Endothelial cell of umbilical vein (primary cell): ENCODE data around the gene APEH. TPM values are rescaled to one million over a fixed set of nuclear protein-coding genes. Genes with fewer than 3 reads are reported as not detected.

Source experiments
- BruUV-seq: library from RNA; stranded (reverse); fragments of 400-500 nt; replicated peaks from 2 replicates; lab custom pipeline; 2021; lab: Mats Ljungman, UMichigan
- CTCF ChIA-PET: fragments of 300-600, 350-600 bp; sonication (Branson Sonifier 250); formaldehyde crosslinking; loops from one replicate; lab custom pipeline; 2021; ENCODE audit warnings: antibody characterized with exemption, inconsistent platforms; lab: Charles Lee
- POLR2A ChIA-PET: fragments of 300-600, 350-600 bp; sonication (Branson Sonifier 250); formaldehyde crosslinking; loops from one replicate; lab custom pipeline; 2021; ENCODE audit warnings: antibody characterized with exemption, inconsistent platforms; lab: Charles Lee
- DNase-seq: peaks from one replicate; pipeline ENCODE4 v3.0.0-alpha.2; 2011; ENCODE audit warnings: low read depth, low spot score
- FAIRE-seq: peaks from 2 replicates; lab custom pipeline; 2011; peaks lifted over from hg19 to GRCh38; lab: Jason Lieb, UNC
- H2AFZ ChIP-seq: 2 replicates; pipeline ENCODE4 v1.6.0; 2012; ENCODE audit warnings: low read depth, low read length, control low read depth, inconsistent platforms
- H3K27ac ChIP-seq: 2 replicates; pipeline ENCODE4 v1.5.1; 2011; ENCODE audit warnings: low read depth, mild to moderate bottlenecking, control low read depth, low read length, moderate library complexity; ENCODE audit not compliant: insufficient read depth
- H3K27me3 ChIP-seq, 2 experiments: 2 replicates each; pipeline versions ENCODE4 v1.6.0 to v1.6.1; 2011; ENCODE audit warnings: low read length in 2 of 2, mixed read lengths in 1 of 2; ENCODE audit not compliant: control insufficient read depth in 2 of 2, insufficient read depth in 2 of 2
- H3K36me3 ChIP-seq, 2 experiments: 2 replicates in 1 of 2; 3 replicates in 1 of 2; pipeline ENCODE4 v1.5.1; 2011; ENCODE audit warnings: low read length in 2 of 2, mild to moderate bottlenecking in 1 of 2, moderate library complexity in 1 of 2; ENCODE audit not compliant: control insufficient read depth in 2 of 2, insufficient read depth in 2 of 2; ENCODE audit errors: extremely low read depth in 1 of 2
- H3K4me1 ChIP-seq: 3 replicates; pipeline ENCODE4 v1.5.1; 2011; ENCODE audit warnings: mild to moderate bottlenecking, low read length; ENCODE audit not compliant: control insufficient read depth, insufficient read depth; ENCODE audit errors: extremely low read depth
- H3K4me2 ChIP-seq: 2 replicates; pipeline ENCODE4 v1.6.1; 2011; ENCODE audit warnings: low read length, control low read depth, mixed read lengths; ENCODE audit not compliant: insufficient read depth
- H3K4me3 ChIP-seq, 3 experiments: fragments of 200-600 bp in 1 of 3; sonication (generic), shearing (Covaris generic) in 1 of 3; replicated peaks in 1 of 3; 2 replicates each; pipeline ENCODE4 v1.5.1; 2011 to 2016; ENCODE audit warnings: control low read depth in 3 of 3, low read length in 3 of 3, mild to moderate bottlenecking in 2 of 3, inconsistent platforms in 1 of 3, low read depth in 1 of 3, moderate library complexity in 1 of 3; ENCODE audit not compliant: insufficient read depth in 1 of 3
- H3K79me2 ChIP-seq: 2 replicates; pipeline ENCODE4 v1.6.0; 2012; ENCODE audit warnings: low read length, inconsistent platforms; ENCODE audit not compliant: control insufficient read depth, insufficient read depth
- H3K9ac ChIP-seq: replicated peaks from 2 replicates; pipeline ENCODE3; 2011; ENCODE audit warnings: low read length, control low read depth; ENCODE audit not compliant: insufficient read depth; ENCODE audit errors: extremely low read depth
- H3K9me1 ChIP-seq: replicated peaks from 3 replicates; pipeline ENCODE4 v1.6.0; 2011; ENCODE audit warnings: mild to moderate bottlenecking, low read length; ENCODE audit not compliant: control insufficient read depth, insufficient read depth; ENCODE audit errors: extremely low read depth
- H3K9me3 ChIP-seq: replicated peaks from 2 replicates; pipeline ENCODE4 v1.5.1; 2012; ENCODE audit warnings: low read length, inconsistent platforms; ENCODE audit not compliant: control insufficient read depth, insufficient read depth
- H4K20me1 ChIP-seq: replicated peaks from 2 replicates; pipeline ENCODE3; 2011; ENCODE audit warnings: mild to moderate bottlenecking, low read length; ENCODE audit not compliant: control insufficient read depth, insufficient read depth; ENCODE audit errors: extremely low read depth
- EZH2 ChIP-seq: IDR thresholded peaks from 2 replicates; pipeline ENCODE4 v1.6.1; 2012; ENCODE audit warnings: borderline replicate concordance, low read depth, mild to moderate bottlenecking, moderate library complexity, low read length, inconsistent platforms; ENCODE audit not compliant: severe bottlenecking
- FOS ChIP-seq: IDR thresholded peaks from 2 replicates; pipeline ENCODE4 v1.6.1; 2011; ENCODE audit warnings: mild to moderate bottlenecking, low read length, moderate library complexity, borderline replicate concordance; ENCODE audit not compliant: insufficient read depth
- GATA2 ChIP-seq: IDR thresholded peaks from 2 replicates; pipeline ENCODE4 v1.7.0; 2011; ENCODE audit warnings: low read depth, mild to moderate bottlenecking, moderate library complexity, mixed read lengths, low read length; ENCODE audit not compliant: insufficient read length, insufficient read depth
- JUN ChIP-seq: IDR thresholded peaks from 2 replicates; pipeline ENCODE4 v1.6.1; 2011; ENCODE audit warnings: borderline replicate concordance, low read depth; ENCODE audit not compliant: insufficient read length, insufficient read depth
- MYC ChIP-seq: IDR thresholded peaks from one replicate; pipeline ENCODE4 v1.6.1; 2011; ENCODE audit warnings: mild to moderate bottlenecking, low read depth, low read length
- POLR2A ChIP-seq: IDR thresholded peaks from 2 replicates; pipeline ENCODE4 v1.6.1; 2012; ENCODE audit warnings: low read depth, mild to moderate bottlenecking, control low read depth, low read length
- POLR2AphosphoS5 ChIP-seq: IDR thresholded peaks from 2 replicates; pipeline ENCODE4 v1.6.1; 2012; ENCODE audit warnings: low read depth, mild to moderate bottlenecking, control low read depth, low read length, moderate library complexity; ENCODE audit not compliant: insufficient read depth
- dilution Hi-C: fragments of 300-500 bp; cut with MboI; formaldehyde crosslinking; loops from one replicate; pipeline ENCODE4 v1.15.0; 2019; ENCODE audit warnings: low sequenced_read_pairs; ENCODE audit not compliant: extremely low pct_ligation_motif_present
- intact Hi-C: fragments of 100-400 bp; cut with micrococcal nuclease; formaldehyde crosslinking; loops from one replicate; pipeline ENCODE4 v1.10.0; 2022
- polyA plus RNA-seq, 4 experiments: library from polyadenylated mRNA; depleted of rRNA in 3 of 4; stranded (reverse) in 3 of 4; unstranded in 1 of 4; fragments of >200 nt; gene quantifications; 2 replicates each; pipeline versions ENCODE4 v1.2.1 to v1.2.3, GENCODE V29; 2011 to 2012; ENCODE audit warnings: missing spikeins in 1 of 4
- total RNA-seq: library from RNA; stranded (reverse); gene quantifications from 2 replicates; pipeline ENCODE4 v1.2.3, GENCODE V29; 2021
- TF ChIP-seq, protein P1 (sequence below), 2 donors: IDR thresholded peaks; 1 replicate in 1 of 2; 2 replicates in 1 of 2; pipeline ENCODE4 v1.5.1; 2011; ENCODE audit warnings: low read length in 2 of 2, mild to moderate bottlenecking in 2 of 2, moderate library complexity in 2 of 2, control low read depth in 1 of 2, inconsistent platforms in 1 of 2, low read depth in 1 of 2; ENCODE audit not compliant: insufficient read depth in 1 of 2; ENCODE audit errors: extremely low read depth in 1 of 2
- TF ChIP-seq, protein P2 (sequence below): IDR thresholded peaks from 2 replicates; pipeline ENCODE4 v1.6.1; 2011; ENCODE audit not compliant: insufficient read depth, insufficient read length

APEH gene
- total and polyA plus RNA-seq, 2 donors (not counting 3 experiments of a cell fraction or from before 2014, with no cell fraction given): 68.2 to 74.3 TPM

DNA sequence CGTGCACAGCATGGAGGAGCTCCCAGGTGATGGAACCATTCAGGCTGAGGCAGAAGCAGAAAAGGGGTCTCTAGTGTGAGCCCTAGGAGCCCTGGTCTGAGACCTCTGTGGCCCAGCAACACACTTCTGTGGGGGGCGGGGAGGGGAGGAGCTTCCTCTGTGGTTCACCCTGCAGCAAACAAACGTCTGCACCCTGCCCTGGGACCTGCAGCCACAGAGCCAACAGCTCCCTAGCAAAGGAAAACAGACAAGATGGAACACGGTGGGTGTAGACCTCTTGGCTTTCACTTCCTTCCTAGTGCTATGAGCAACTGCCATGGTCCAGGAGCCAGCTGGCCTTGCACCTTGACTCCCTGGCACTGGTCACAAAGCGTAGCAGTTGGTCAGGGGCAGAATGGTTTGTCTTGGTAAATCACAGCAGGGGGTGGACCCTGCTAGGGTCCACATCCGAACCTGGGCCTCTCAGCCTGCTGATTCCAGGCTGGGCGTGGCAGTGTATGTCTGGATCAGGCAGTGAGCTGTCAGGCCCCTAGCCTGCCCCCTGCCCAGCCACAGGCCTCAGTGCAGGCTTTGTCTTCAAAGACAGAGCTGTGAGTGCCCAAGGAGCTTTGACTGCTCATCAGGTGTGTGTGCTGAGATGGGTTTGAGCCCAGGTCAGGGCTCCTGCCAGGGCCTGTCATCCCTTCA lies 38.6 kb downstream of the APEH start:
- Histone ChIP-seq H2AFZ (no peak overlapping the region), H3K4me1 (no peaks in the 10 kb centered on the region), H3K27ac (no peak overlapping the region), H3K4me2 (no peak overlapping the region), H3K79me2 (no peaks in the 10 kb centered on the region), H3K36me3 (peaks cover 0 to 3% of the 10 kb centered on the region in 2 experiments), H3K9me1 (no peaks in the 10 kb centered on the region), H3K27me3 (no peaks in the 10 kb centered on the region), H3K9me3 (no peaks in the 10 kb centered on the region), H3K4me3 (no peak overlapping the region), H4K20me1 (no peaks in the 10 kb centered on the region), H3K9ac (no peak overlapping the region)
- POLR2A ChIA-PET: no interaction called here
- FAIRE-seq (no peak), DNase-seq (no peak)
- intact Hi-C loops (no loop called here), dilution Hi-C loops (no loop called here)
- CTCF ChIA-PET: interaction anchor here (0.7 to 1.1 kb wide), 3 partner anchors 10 to 173 kb away, joined by 3 read pairs; no protein-coding TSS in a partner anchor
- BruUV-seq: no TSS peak
- no peak for TF ChIP-seq FOS
- no peak for TF ChIP-seq EZH2
- TF ChIP-seq POLR2A: no peak
- TF ChIP-seq GATA2: no peak
- TF ChIP-seq, protein P1, sequence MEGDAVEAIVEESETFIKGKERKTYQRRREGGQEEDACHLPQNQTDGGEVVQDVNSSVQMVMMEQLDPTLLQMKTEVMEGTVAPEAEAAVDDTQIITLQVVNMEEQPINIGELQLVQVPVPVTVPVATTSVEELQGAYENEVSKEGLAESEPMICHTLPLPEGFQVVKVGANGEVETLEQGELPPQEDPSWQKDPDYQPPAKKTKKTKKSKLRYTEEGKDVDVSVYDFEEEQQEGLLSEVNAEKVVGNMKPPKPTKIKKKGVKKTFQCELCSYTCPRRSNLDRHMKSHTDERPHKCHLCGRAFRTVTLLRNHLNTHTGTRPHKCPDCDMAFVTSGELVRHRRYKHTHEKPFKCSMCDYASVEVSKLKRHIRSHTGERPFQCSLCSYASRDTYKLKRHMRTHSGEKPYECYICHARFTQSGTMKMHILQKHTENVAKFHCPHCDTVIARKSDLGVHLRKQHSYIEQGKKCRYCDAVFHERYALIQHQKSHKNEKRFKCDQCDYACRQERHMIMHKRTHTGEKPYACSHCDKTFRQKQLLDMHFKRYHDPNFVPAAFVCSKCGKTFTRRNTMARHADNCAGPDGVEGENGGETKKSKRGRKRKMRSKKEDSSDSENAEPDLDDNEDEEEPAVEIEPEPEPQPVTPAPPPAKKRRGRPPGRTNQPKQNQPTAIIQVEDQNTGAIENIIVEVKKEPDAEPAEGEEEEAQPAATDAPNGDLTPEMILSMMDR (IDR thresholded peaks at IDR 0.05; ENCODE audit: extremely low read depth in 1 of 2, insufficient read depth in 1 of 2, low read depth in 1 of 2, low read length in 2 of 2): no peak
- TF ChIP-seq, protein P2, sequence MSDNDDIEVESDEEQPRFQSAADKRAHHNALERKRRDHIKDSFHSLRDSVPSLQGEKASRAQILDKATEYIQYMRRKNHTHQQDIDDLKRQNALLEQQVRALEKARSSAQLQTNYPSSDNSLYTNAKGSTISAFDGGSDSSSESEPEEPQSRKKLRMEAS: no peak
- TF ChIP-seq MYC: no peak
- TF ChIP-seq POLR2AphosphoS5: no peak
- TF ChIP-seq JUN: no peak
